Amygdala (tissue), 56 donors: Measurements from ENCODE around the gene CDC42BPB.

ENCODE experiments used
- DNase-seq, 56 donors: peaks; one replicate each; lab custom pipeline; 2025; lab: John Stamatoyannopoulos, UW

The CDC42BPB gene

GRCh38 chr14:103057372-103058163, at the start of gene CDC42BPB:
Gene CDC42BPB (minus strand): TSS chr14:103057549. CDS start chr14:103057173, 376 bp downstream.
- DNase-seq = peak in 55 of 56 donors; percentile 29 to 91 (median 77)

- no peak for DNase-seq
These were observed 48.3 kb upstream of the CDC42BPB start for GRCh38 chr14:103105580-103106150.

DNA sequence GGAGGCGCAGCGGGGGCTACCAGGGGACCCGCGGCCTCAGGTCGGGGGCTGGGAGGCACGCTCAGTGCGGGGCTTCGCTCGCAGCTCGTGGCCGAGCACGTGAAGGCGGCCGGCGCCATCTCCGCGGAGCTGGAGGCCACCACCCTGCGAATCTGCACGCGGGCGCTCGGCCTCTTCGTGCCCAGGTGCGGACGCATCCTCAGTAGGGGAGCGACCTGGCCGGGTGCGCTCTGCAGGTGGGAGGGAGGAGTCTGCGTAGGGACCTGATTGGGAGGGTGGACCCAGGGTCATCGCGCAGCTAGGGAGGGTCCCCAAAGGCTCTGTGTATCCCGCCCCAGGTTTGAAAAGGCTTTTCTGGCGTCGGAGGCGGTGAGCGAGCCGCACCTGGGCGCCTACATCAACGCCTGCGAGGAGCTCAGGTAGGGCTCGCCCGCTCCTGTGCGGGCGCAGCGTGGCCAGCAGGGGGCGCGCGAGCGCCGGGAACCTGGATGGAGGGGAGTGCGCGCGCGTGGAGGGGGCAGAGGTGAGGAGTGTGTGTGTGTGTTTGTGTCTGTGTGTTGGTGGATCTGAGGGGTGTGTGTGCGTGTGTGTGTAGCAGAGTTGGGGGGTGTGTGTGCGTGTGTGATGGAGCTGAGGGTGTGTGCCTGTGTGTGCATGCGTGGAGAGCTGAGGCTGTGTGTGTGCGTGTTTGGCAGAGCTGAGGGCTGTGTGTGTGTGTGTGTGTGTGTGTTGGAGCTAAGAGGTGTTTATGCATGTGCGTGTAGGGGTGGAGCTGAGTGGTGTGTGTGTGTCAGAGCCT, 47.5 kb upstream of the CDC42BPB start:
- DNase-seq = peak in 27 of 56 donors; percentile 13 to 69 (median 32)

DNA sequence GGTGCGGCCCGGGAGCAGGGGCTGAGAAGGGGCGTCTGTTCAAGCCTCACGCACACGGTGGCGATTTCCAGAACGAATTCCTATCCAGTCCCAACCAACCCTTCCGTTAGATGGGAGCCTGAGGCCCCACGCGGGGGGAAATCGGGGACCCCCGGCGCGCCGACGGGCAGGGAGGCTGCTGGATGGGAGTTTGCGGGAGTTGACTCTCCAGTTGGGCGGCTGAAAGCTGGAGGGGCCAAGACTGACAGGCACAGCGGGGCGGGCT, 47.0 kb upstream of the CDC42BPB start:
- DNase-seq = no peak

GRCh38 chr14:103103461-103104388, 46.4 kb upstream of the CDC42BPB start:
- DNase-seq = peak in 1 of 56 donors; percentile 23

GRCh38 chr14:103102689-103103260, 45.4 kb upstream of the CDC42BPB start:
- DNase-seq = no peak

DNA sequence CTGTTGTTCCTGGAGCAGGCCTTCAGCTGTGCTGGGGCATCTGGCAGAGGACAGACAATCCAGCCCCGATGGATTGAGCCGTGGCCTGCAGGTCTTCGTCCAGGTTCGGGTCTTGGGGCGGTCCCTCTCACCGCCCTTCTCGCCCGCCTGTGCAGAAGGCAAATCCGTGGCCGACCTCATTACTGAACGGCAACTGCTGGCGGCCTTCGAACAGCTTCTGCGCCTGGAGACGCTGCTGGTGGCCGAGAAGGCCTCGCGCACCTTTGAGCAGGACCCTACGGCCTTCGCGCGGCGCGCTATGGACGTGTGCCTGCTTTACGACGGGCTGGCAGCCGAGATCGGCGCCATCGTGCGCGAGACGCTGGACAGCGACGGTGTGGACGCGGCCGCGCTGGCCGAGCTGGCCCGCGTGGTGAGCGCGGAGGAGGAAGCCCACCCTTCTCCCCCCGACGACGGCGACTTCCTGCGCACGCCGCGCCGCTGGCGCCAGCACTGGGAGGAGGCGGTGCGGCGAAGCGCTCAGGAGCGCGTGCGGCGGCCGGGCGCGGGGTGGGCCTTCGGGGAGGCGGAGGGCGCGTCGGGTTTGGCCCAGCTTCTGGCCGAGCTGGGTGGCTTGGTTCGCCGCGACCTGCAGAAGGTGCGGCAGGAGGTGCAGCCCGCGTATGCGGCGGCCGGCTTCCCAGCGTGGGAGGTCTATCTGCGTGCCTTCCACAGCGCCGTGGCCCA, 44.8 kb upstream of the CDC42BPB start:
- no peak for DNase-seq

DNA sequence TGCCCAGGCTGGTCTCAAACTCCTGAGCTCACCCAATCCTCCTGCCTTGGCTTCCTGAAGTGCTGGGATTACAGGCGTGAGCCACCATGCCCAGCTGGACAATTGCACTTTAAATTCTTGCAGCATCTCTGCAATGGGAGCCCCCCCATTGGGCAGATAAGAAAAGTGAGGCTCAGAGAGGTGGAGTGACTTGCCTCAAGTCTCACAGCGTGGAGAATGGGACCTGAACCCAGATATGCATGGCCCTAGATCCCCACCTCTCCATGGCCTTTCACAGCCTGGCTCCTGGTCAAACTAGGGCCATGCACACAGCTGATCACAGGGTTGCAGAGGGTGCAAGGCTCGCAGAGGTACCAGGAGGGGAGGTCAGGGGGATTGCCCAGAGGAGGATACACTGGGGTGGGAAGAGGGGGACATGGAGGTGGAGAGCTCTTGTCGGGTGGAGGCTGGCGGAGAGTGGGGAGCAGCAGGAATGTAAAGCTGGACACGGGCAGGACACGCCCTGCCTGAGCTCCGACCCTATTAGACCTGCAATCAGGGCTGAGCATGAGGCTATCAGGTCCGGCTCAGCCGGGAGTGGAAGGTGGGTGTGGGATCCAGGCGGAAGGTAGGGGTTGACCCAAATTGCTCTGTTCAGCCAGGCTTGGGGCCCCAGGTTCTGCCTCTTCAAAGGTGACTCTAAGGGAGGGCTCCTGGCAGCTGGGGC, 44.1 kb upstream of the CDC42BPB start:
- no peak for DNase-seq

DNA sequence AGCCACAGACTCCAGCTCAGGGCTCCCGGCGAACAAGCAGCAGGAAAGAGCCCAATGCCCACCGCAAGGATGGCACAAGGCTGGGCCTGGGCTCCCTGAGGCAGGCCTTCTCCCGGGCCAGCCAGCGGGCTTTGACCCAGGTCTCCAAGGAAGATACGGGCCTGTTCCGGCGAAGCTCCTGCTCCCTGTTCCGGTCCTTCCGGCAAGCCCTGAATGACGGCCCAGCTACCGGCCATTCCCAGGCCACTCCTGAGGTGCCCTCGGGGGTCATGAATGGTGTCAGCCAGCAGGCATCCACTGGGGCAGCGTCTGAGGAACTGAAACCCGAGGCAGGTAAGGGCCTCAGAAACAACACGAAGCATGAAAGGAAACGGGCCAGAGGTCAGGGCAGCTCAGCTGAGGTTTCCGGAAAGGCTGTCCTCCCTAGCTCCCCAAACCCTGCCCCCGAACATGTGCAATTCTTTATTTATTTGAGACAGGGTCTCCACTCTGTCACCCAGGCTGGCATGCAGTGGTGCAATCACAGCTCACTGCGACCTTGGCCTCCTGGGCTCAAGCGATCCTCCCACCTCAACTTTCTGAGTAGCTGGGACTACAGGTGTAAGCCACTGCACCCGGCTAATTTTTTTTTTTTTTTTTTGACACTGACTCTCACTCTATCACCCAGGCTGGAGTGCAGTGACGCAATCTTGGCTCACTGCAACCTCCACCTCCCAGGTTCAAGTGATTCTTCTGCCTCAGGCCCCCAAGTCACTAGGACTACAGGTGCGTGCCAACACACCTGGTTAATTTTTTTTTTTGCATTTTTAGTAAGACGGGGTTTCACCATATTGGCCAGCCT, 43.2 kb upstream of the CDC42BPB start:
- no peak for DNase-seq

DNA sequence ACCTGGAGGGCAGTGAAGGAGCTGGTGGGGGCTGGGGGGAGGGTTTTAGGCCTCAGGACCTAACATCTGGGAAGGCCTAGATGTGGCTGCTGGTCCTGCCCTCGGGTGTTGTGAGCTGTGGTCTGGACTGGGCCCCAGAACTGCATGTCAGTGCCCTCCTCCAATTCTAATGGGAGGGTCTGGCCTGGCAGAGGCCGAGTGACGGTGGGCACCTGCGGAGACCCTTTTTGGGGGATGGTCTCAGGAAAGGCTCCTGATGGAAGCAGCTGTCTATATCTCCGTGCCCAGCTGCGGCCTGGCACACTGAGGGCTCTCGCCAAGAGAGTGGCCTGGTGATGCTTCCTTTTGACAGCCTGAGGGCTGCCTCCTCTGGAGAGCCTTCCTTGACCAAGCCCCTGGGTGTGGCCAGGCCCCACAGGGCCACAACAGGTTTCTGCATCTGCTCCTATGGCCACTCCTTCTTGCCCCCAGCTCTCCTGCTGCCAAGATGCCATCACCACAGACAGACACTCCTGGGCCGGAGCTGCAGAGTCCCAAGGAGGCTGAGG, 42.5 kb upstream of the CDC42BPB start:
- no peak for DNase-seq

- no peak for DNase-seq
These were observed 41.9 kb upstream of the CDC42BPB start for GRCh38 chr14:103099081-103099732.

GRCh38 chr14:103097994-103098957, 40.9 kb upstream of the CDC42BPB start:
- no peak for DNase-seq

DNA sequence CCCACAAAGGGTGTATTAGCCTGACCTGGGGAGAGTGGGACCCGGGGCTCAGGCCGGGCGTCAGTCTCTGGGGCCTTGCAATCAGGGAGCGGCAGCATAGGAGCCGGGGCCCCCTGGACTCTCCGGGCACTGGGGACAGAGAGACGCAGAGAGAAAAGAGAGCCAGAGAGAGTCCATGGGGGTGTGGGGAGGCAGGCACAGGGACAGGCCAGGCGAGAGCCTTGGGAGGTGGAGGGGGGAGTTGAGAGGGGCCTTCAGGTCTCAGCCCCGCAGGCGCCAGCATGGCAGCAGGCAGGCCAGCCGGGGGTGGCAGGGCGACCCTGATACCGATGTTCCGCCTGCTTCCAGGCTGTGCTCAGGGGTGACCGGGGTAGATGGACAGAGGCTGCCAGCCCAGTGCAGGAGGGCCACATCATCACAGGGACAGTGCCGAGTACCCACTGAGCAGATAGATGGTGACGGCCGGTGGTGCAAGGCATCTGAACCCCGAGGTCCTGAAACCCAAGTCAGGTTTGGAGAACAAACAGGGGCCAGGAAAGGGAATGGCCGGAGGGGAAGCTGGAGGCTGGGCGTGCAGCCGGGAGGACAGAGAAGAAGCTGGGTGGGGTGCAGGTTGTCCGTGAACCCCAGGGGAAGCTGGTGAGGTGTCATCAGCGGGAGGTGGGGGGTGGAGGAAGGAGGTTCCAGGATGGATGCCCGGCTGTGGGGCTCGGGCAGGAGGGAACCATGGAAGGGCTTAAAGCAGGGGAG, 40.1 kb upstream of the CDC42BPB start:
- DNase-seq = no peak

DNA sequence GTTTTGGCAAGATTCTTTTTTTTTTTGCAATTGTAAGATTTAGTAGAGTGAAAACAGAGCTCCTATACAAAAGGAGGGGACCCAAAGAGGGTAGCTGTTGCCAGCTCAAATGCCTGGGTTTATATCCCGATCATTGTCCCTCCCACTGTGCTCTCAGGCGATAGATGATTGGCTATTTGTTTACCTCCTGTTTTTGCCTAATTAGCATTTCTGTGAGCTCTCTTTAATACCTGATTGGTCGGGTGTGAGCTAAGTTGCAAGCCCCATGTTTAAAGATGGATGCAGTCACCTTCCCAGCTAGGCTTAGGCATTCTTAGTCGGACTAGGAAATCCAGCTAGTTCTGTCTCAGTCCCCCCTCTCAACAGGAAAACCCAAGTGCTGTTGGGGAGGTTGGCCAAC, 39.0 kb upstream of the CDC42BPB start:
- DNase-seq = no peak

- DNase-seq = no peak
These were observed 37.9 kb upstream of the CDC42BPB start for GRCh38 chr14:103095210-103095778.
